ENCODE results near the gene PTPN23. TPM values are rescaled to one million over a fixed set of nuclear protein-coding genes. Genes with fewer than 3 reads are reported as not detected.

Gene PTPN23
- total and polyA plus RNA-seq, 2 of the 8 experiments (the other 6 are each of a cell fraction or from before 2014, with no cell fraction given), result 2.9 to 46.7 TPM

DNA sequence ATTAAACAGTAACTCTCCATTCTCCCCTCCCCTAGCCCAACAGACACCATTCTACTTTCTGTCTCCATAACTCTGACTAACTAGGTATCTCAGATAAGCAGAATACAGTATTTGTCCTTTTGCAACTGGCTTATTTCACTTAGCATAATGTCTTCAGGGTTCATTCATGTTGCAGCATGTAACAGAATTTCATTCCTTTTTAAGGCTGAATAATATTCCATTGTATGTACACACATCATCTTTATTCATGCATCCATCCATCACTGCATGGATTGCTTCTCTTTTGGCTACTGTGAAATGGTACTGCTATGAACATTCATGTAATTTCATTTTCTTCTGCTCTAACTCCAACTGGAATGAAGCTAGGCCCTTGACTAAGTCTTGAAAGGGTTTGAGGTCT, 2.0 kb upstream of the PTPN23 start:
- Histone ChIP-seq H3K4ac (replicated peaks; ENCODE audit: insufficient read length, low read depth, low read length) (no peak overlapping the region), H2BK15ac (ENCODE audit: low read length) (no peak overlapping the region), H3K79me1 (ENCODE audit: low read depth, low read length) (peaks cover 4% of the 10 kb centered on the region), H3K14ac (ENCODE audit: insufficient read length) (no peak overlapping the region), H4K8ac (ENCODE audit: extremely low read depth, insufficient read depth, low read length) (no peak overlapping the region), H4K91ac (replicated peaks; ENCODE audit: insufficient read length, low read length) (no peak overlapping the region), H3K36me3 (ENCODE audit: control insufficient read depth in 2 of 4, insufficient read depth in 4 of 4, low read length in 3 of 4) (no peaks in the 10 kb centered on the region), H2BK120ac (replicated peaks; ENCODE audit: low read depth, low read length) (no peak overlapping the region), H2BK20ac (ENCODE audit: low read length) (no peak overlapping the region), H3K4me1 (replicated peaks in 1 of 4; ENCODE audit: control insufficient read depth in 3 of 4, insufficient read depth in 4 of 4, low read length in 3 of 4) (peaks cover 3 to 5% (median 3%) of the 10 kb centered on the region in 4 experiments; a peak in 6 of 7 replicates), H3K9ac (replicated peaks in 1 of 4; ENCODE audit: extremely low read depth in 1 of 4, low read depth in 3 of 4, low read length in 3 of 4) (no peak overlapping the region), H3K27ac (ENCODE audit: low read depth, low read length) (no peak overlapping the region), H4K5ac (ENCODE audit: insufficient read length, low read depth, low read length) (no peak overlapping the region), H3K18ac (ENCODE audit: extremely low read depth, low read length) (no peak overlapping the region), H3K9me3 (ENCODE audit: insufficient read depth in 2 of 2, low read depth in 1 of 2, low read length in 1 of 2) (no peaks in the 10 kb centered on the region), H3K23ac (ENCODE audit: insufficient read length) (no peak overlapping the region), H2BK12ac (ENCODE audit: low read depth, low read length) (no peak overlapping the region), H2AFZ (ENCODE audit: low read length) (no peak overlapping the region), H3K4me2 (ENCODE audit: insufficient read depth in 1 of 2, low read depth in 2 of 2, low read length in 2 of 2) (peak overlapping the region; percentile 75 to 91; a peak in 1 of 4 replicates), H2BK5ac (ENCODE audit: low read depth, low read length) (no peak overlapping the region), H3K79me2 (ENCODE audit: control insufficient read depth in 1 of 2, insufficient read depth in 2 of 2, low read length in 2 of 2) (peaks cover 3 to 18% of the 10 kb centered on the region in 2 experiments; a peak in 3 of 4 replicates), H3K23me2 (ENCODE audit: low read depth, low read length) (peaks cover 8% of the 10 kb centered on the region), H2AK5ac (ENCODE audit: low read depth, low read length) (no peak overlapping the region), H3K27me3 (replicated peaks in 1 of 4; ENCODE audit: control insufficient read depth in 3 of 4, extremely low read depth in 1 of 4, insufficient read depth in 3 of 4, low read length in 3 of 4) (no peaks in the 10 kb centered on the region), H4K20me1 (replicated peaks in 1 of 2; ENCODE audit: control insufficient read depth in 1 of 2, insufficient read depth in 2 of 2, low read length in 2 of 2) (peaks cover 0 to 9% of the 10 kb centered on the region in 2 experiments), H3K4me3 (ENCODE audit: extremely low read depth in 1 of 4, insufficient read depth in 2 of 4, low read depth in 3 of 4, low read length in 4 of 4) (no peak overlapping the region), H3K56ac (replicated peaks; ENCODE audit: insufficient read length, low read depth, low read length) (no peak overlapping the region)
- CTCF ChIA-PET (ENCODE audit: partially characterized antibody), result interaction anchor here (0.8 to 1.8 kb wide), 3 partner anchors 8 to 61 kb away, joined by 3 to 4 read pairs (median 3); no protein-coding TSS in a partner anchor
- FAIRE-seq, result no peak
- TF ChIP-seq SAP30 (IDR thresholded peaks at IDR 0.05; ENCODE audit: insufficient read depth, insufficient replicate concordance, low read length) (no peak), FOSL1 (IDR thresholded peaks at IDR 0.05; ENCODE audit: insufficient read depth, low read depth, low read length) (no peak)
- DNase-seq (ENCODE audit: low read depth in 1 of 2, low spot score in 2 of 2), result no peak
- POLR2A ChIA-PET (ENCODE audit: partially characterized antibody), result interaction anchor here (0.6 to 2.1 kb wide), 5 partner anchors 35 to 1899 kb away, joined by 3 to 5 read pairs (median 3); no protein-coding TSS in a partner anchor
